NCI-H187 treated with DMSO at 0.1 percent for 48 hours (cell line): ENCODE results near the gene WDR82.

Source experiments
- DNase-seq: peaks from one replicate; lab custom pipeline; 2025; lab: John Stamatoyannopoulos, UW

WDR82 gene

DNA sequence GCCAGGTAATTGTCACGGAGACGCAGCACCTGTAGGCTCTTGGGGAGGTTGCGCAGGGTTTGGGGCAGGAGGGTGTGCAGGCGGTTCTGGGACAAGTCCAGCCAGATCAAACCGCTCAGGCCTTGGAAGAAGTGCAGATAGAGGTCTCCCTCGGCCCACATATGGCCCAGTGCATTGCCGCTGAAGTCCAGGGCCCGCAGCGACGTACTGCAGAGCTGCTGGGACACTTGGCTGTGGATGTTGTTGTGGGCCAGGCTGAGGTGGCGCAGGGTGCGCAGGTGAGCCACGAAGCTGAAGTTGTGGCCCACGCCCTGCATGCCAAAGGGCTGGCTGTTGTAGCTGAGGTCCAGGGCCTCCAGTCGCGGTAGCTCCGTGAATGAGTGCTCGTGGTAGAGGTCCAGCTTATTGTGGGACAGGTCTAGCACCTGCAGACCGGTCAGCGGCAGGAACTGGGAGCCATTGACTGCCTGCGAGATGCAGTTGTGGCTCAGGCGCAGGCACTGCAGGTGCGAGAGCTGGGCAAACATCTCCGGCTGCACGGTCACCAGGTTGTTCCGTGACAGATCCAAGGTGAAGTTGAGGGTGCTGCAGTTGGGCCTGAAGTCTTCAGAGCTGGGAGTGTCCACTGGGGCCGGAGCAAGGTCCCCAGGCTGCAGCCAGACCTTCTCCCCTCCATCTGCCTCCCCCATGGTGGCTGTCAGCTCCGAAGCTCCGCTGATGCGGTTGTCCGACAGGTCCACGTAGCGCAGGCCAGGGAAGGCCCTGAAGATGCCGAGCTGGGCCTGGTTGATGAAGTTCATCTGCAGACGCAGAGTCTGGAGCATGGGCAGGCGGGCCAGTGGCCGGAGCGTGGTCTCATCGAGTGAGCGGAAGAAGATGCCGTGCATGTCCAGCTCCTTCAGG, 55.9 kb downstream of the WDR82 start:
- DNase-seq: no peak

DNA sequence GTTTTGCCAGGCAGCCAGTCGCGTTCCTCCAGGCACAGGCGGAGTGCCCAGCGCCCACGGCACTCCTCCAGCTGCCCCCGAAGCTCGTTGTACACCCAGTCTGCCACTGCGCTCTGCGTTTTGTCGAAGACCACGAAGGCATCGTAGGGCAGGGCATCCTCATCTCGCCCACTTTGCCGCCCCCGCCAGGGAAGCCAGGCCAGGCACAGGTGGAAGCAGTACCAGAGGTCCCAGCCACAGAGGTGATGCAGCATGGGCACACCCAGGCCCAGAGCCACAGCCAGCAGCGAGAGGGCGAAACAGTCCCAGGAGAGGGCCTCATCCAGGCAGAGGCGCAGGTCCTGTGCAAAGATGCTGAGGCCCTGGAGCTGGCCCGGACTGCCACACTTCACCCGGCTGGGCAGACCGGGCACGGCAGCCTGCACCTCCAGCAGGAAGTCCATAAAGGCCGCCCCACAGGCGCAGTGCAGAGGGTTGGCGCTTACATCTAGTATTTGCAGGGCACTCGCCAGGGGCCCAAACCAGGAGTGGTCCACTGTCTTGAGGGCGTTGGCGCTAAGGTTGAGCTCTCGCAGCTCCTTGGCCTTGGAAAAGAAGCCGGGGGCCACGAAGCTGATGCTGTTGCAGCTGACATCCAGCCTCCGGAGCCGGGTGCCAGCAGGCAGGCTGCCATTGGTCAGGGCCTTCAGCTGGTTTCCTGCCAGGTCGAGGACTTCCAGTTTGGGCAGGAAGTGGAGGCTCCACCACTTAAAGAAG, 56.7 kb downstream of the WDR82 start:
- DNase-seq: no peak

DNA sequence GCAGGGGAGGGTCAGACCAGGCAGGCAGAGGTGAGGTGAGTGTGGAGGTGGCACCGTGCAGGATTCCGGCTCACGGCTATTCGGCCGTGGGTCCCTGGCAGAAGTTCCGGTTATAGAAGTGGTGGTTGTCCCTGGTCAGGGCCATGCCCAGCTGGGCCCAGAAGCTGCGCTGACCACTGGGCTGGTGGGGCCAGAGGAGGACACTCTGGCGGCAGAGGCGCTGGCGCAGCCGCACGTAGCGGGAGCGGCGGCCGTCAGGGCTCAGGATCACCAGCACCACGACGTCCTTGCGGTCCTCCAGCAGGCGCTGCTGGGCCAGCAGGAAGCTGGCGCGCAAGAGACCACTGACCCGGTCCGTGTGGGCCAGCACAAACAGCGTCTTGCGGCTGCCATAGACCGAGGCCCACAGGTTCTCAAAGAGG, 57.3 kb downstream of the WDR82 start:
- DNase-seq: no peak

DNA sequence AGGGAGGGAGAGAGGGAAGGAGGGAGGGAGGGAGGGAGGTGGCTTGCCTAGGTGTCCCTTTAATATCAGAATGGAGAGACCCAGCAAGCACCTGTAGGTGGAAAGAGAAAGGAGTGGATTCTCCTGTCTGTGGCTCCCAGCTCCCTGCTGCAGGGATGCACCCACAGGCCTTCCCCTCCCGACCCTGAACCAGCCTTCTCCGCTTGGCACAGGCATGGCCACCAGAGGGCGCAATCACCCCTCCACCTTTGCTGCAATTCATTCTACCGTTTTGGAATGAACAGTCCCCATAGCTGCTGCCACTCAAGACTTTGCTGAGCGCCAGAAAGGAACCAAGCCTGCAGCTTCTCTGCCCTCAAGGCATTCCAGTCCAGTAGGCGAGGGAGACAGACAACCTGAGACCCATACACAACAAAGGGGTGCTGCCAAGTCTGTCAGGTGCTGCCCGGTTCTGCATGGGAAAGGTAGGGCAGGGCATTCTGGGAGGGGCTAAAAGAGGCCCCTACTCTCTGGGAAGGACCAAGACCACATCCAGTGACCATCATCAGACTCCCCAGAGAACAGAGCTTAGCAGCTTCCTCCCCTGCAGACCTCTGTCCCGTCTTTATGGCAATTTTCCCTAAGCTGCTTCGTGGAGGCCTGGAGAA, 57.9 kb downstream of the WDR82 start:
- DNase-seq: no peak

DNA sequence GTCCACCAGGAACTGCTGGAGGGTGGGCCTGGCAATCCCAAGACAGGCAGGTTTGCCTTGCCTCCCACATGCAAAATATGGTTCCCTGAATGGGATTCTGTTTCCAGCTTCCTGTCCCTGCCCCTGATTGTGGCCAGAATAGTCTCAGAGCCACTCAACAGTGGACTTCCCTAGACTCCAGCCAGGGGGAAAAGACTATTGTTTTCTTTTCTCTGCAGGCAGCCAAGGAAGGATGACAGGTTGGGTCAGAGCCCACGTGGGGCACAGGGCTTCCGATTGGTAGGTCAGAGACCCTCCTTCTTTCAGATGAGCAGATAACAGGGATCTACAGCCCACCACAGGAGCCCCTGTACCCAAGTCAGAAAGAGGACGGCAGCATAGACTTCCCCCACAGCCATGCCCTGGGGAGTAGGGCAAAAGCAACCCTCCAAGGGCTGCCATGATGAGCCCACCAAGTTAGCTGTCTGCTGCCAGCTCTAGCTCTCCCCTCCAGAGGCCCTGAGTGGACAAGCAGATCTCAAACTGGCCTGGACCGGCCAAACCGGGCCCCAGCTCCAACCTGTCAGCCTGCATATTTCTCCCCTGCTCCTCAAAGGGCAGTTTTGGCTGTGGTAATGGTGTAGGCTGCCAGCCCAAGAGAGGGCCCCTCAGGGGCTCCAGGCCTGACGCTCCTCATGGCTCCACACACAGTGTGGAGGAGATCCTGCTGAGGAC, 59.4 kb downstream of the WDR82 start:
- no peak for DNase-seq

DNA sequence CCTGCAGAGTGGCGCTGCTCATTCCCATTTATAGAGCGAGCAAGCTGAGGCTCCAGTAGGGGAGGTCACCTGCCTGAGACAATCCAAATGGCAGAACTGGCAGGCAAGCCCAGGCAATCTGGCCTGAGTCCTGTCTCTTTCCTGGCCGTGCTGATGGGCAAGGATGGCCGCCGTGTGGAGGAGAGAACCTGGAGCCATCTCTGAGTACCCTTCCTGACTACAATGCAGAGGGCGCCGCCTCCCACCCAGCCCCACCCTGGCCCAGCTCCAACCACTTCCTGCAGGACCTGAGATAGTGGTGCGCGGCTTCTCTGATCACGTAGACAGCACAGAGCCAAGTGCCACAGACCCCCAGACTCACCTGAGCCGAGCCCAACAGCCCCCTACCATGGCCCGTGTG, 60.0 kb downstream of the WDR82 start:
- no peak for DNase-seq

DNA sequence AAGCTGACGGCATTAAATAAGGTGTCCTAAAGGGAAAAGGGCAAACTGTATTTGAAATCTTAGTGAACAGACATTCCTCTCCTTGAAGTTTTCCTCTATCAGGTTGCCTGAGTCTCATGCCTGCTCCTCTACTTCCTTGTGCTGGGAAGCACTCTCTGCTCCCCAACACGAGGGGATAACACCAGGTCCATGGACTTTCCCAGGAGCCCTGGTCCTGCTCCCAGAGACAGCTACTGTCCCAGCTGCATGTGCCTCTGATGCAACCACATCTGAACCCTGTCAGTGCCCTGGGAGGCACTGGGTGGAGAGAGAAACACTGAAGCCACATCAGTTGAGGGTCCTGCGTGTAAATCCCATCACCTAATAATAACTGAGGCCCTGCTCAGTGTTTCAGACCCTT, 60.4 kb downstream of the WDR82 start:
- no peak for DNase-seq

DNA sequence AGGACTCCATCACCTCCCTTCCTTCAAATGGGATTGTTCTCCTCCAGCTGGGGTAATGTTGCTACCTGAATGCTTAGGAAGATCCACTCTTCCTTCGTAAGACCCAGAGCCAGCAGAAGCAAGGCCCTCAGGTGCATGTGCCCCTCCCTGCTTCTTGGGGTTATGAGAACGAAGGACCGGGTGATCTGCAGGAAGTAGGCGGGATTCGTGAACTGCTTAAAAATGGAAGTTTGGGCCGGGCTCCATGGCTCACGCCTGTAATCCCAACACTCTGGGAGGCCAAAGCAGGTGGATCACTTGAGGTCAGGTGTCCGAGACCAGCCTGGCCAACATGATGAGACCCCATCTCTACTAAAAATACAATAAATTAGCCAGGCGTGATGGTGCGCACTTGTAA, 61.0 kb downstream of the WDR82 start:
- DNase-seq: no peak

DNA sequence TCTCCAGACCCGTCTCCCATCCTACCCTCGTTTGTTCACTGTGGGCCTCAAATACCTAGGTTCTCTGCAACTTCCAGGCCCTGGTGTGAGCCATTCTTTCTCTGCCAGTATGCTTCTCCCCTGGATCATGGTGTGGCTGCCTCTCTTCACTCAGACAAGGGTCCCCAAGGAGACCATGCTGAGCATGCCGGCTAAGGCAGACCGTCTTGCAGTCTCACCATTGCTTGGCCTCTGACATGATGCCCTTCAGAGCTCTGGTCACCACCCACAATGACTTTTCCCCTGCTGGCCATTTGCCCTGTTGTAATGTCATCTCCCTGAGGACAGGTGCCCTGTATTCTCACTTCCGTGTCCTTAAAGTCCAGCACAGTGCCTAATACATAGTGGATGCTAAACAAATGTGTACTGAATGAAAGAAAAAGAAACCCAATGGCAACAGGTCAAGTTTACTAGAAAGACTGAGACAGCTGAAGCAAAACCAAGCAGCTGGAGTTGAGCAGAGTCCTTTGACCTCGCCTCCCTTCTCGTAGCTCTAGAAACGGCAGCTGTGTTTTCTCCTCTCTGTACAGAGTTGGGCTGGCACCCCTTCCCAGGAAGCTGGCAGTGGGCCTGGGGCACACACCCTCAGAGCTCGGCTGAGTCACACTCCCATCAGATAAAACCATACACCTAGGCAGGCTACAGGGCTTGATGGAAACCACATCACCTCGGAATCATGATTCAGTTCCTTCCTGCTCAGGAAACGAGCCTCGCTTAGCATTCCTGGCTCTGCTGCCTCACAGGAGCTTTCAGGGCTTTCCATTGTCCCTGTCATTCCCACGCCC, 61.7 kb downstream of the WDR82 start:
- no peak for DNase-seq

DNA sequence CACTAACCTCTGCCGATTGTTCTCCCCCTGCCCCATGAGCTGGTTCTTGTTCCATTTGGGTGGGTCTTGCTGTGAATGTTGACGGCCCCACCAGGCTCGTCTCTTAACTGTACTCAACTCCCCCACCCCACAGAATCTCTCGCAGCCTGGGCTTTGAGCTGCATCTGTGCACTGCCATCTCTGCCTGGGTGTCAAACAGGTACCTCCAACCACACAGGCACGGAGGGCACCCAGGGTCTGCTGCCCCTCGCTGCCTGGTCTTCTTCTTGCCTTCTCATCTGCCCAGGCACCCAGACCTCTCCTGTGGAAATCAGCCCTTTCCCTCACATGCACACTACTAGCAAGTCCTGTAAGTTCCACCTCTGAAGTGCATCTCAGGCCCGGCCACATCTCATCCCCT, 63.1 kb downstream of the WDR82 start:
- no peak for DNase-seq

DNA sequence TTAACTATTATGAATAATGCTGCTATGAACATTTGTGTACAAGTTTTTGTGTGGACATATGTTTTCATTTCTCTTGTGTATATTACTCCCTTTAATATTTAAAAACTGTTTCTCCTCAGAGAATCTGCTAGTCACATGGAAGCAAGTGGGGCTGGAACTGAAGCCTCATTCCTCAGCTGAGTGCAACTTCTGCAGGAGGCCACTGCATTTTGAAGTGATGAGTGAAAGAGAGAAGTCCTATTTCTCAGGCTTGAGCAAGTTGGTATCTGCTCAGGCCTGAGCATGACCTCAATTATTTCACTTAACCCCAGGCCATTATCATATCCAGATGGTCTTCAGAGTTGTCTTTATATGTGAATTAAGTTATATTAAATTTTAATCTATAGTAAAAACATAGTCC, 64.5 kb downstream of the WDR82 start:
- DNase-seq: no peak

DNA sequence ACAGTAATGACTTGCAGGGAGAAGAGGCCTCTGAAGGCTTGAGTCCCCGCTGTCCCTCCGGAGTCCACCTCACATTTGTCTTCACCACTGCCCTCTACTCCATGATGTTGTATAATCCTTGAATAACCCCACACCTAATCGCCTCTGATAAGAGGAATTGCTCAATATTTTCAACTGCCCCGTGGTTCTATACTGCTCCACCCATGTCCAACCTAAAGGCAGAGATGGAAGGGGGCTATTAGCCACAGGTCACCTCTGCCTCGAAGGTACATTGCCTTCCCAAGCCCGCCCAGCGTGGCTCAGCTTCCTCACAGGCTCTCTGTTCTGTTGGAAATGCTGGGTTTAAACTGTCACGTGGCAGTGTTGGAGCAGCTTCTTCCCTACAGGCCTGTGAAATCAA, 65.4 kb downstream of the WDR82 start:
- DNase-seq: no peak

DNA sequence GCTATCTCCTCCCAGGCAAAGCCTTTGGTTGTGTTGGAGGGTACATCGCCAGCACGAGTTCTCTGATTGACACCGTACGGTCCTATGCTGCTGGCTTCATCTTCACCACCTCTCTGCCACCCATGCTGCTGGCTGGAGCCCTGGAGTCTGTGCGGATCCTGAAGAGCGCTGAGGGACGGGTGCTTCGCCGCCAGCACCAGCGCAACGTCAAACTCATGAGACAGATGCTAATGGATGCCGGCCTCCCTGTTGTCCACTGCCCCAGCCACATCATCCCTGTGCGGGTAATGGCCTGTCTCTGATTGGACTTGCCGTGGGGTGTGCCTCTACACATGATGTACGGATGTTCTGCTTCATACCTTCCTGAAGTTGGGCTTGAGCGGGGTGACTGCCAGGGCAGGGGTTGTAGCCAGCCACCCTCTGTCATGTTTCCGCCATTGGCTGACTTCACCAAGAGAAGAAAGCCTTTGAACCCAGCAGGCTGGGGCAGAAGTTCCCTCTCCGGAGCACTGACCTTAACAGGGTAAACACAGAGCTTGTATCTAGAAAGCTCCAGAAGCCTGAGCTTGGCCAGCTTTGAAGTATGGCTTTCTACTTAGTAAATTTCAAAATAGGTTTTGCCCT, 67.1 kb downstream of the WDR82 start:
- DNase-seq: no peak

DNA sequence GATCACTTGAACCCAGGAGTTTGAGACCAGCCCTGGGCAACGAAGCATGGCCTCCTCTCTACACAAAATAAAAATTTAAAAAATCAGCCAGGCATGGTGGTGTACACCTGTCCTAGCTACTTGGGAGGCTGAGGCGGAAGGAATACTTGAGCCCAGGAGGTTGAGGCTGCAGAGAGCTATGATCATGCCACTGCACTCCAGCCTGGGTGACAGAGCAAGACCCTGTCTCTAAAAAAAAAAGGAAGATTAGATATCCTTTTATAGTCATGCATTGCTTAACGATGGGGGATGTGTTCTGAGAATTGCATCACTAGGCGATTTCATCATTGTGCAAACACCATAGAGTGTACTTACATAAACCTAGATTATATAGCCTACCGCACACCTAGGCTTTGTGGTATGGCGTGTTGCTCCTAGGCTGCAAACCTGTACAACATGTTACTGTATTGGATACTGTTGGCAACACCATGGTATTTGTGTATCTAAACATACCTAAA, 67.9 kb downstream of the WDR82 start:
- no peak for DNase-seq

DNA sequence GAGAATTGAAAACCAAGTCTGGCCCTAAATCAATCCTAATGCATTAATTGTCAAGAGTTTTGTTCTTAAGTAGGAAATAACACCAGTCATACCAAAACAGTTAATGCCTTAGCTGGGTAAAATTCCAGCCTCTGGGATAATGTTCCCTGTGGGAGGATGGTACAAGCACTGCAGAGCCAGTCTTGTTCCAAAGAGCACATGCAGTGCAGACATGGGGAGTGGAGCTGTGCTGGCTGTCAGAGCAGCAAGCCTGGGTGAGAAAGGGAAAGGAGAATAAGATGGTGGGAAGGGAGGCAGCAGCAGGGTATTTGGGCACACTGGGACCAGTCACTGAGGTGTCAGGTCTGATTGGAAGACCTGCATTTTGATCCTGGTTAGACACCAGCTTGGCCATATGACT, 68.4 kb downstream of the WDR82 start:
- no peak for DNase-seq

DNA sequence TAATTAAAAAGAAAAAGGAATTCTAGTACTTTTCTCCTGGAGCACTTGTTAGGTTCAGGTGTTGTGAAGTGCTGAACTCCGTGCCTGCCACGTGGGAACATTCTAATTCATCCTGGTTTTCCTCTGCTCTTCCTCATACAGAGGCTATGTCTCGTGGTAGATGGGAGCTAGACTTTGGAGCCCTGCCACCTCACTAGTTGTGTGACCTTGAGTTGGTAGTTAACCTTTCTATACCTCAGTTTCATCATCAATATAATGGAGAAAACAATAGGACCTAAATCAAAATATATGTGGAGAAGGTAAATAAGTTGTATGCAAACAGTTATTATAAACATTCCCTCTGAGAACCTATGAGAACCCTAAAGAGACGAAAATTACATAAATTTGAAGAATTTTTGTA, 69.9 kb downstream of the WDR82 start:
- no peak for DNase-seq

DNA sequence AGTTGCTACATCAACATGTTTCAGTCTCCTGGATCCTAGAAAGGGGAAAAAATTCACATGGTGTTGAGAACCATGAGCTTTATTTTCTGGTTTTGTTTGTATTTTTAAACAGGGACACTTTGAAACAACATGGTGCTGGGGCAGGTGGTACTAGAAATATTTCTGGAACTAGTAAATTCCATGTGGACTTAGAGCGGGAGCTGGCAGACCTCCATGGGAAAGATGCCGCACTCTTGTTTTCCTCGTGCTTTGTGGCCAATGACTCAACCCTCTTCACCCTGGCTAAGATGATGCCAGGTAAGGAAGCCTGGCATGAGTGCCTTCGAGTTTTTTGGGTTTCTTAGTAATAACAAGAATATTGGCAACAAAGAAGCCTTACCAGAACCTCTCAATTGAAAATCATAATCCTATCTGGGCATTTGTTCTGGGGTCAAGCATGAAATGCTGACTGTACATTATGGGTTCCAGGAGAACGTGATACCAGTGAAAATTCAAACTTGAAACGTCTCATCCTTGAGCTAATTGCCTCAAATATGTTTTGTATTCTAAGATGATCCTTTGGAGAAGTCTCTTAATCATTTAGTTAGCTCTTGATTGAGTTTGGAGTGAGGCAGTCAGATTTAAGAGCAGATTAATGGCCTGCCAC, 72.6 kb downstream of the WDR82 start:
- DNase-seq: no peak
